Stimulated activated CD4-positive, alpha-beta T cell treated with anti-CD3 and anti-CD28 coated beads, Interleukin-15, amount 100 ng/mL, for 1 hour (primary cell): Measurements from ENCODE around the gene OR56A3.

Source experiments
- DNase-seq, 2 donors: peaks; one replicate each; pipeline ENCODE4 v3.0.0-alpha.2; 2020; ENCODE audit warnings: low read depth in 1 of 2, low spot score in 1 of 2

The OR56A3 gene

GRCh38 chr11:5968394-5968793, 26.3 kb downstream of the OR56A3 start, which contains the start of gene OR56A5:
Gene OR56A5, minus strand, starts transcription at chr11:5968494. Its CDS starts 0 bp downstream, at chr11:5968494.
- no peak for DNase-seq

- DNase-seq, result no peak
Observed at GRCh38 chr11:5973530-5973929, 31.5 kb downstream of the OR56A3 start.

- no peak for DNase-seq
Observed at GRCh38 chr11:5983443-5983842, 41.4 kb downstream of the OR56A3 start.

GRCh38 chr11:5986885-5987284, 44.8 kb downstream of the OR56A3 start, which contains the start of gene OR52L1:
Gene OR52L1, minus strand, starts transcription at chr11:5986985. Its CDS starts 55 bp downstream, at chr11:5986930.
- no peak for DNase-seq

DNA sequence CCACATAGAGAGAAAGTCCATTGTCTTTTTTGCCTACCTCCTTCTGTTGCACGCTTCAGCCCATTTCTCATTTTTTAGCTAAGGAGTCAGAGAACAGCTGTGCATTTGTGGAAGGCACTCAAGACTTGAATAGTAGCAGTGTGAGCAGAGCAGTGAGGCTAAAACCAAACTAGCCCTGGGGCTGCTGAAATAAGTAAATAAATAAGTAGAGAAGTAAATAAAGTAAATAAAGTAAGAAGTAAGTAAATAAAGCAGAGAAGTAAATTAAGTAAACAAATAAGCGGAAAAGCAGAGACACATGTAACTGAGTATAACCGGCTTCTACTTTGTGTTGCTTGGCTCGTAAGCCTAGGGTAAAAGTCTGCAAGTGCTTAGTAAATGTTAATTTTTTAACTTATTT, 47.2 kb downstream of the OR56A3 start:
- no peak for DNase-seq

DNA sequence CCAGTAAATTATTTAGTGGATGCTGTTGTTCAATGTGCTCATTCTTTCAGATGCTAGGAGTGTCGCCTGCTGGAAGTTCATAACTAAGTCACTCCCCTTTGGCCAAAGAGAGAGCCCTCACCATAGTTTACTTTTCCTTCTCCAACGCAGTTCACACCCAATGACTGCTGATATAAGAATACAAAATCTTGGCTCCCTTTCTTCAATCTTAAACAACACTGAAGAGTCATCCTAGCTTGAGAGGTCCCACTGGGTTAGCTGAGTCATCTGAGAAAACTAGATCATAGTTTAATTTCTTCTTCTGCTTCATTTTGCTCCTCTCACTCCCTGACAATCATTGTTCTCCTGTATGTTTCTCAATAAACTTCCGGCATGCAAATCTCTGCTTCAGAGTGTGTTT, 50.1 kb downstream of the OR56A3 start:
- DNase-seq, result no peak

GRCh38 chr11:5992604-5993251, 50.7 kb downstream of the OR56A3 start:
- no peak for DNase-seq

DNA sequence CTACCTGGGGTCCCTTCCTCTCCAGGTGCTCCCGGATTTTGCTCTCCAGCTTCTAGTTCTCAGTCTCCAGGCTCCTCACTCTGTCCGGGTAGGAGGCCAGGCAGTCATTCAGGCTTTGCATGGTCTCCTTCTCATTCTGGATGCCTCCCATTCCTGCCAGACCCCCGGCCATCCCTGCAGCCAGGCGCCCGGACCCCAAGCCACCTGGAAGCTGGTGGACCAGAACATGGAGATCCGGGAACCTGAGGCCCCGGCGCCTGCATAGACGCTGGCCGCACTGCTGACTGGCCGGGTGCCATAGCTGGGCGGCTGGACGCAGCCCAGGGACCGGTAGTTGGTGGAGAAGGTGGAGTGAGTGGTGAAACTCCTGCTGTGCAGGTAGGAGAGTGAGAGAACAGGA, 52.7 kb downstream of the OR56A3 start:
- no peak for DNase-seq
